C4-2B (cell line): ENCODE results near the gene FBXW12.

ENCODE experiments used
- ZFX ChIP-seq: fragments of 450-650 bp; IDR thresholded peaks from 2 replicates; pipeline ENCODE4 v1.6.1; 2017
- TF ChIP-seq, protein P1 (sequence below): fragments of 450-650 bp; conservative IDR thresholded peaks from 2 replicates; pipeline ENCODE4 v1.5.1; 2017; ENCODE audit warnings: mild to moderate bottlenecking

DNA sequence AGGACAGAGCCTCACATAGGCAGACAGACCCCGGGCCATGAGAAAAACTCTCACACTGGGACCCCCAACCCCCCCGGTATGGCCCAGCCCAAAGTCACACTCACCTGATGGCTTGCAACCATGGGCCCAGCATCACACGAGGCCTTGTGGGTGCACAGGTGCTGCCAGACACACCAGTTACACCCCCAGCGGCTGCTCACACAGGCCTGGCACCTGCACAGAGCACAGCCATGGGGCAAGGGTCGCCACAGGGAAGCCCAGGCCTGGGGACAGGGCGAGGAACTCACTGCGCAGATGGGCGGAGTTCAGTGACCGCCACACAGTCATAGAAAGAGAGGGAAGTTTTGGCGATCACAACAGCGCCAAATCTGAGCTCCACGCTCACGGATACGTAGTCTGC, 48.5 kb downstream of the FBXW12 start:
- TF ChIP-seq, protein P1, sequence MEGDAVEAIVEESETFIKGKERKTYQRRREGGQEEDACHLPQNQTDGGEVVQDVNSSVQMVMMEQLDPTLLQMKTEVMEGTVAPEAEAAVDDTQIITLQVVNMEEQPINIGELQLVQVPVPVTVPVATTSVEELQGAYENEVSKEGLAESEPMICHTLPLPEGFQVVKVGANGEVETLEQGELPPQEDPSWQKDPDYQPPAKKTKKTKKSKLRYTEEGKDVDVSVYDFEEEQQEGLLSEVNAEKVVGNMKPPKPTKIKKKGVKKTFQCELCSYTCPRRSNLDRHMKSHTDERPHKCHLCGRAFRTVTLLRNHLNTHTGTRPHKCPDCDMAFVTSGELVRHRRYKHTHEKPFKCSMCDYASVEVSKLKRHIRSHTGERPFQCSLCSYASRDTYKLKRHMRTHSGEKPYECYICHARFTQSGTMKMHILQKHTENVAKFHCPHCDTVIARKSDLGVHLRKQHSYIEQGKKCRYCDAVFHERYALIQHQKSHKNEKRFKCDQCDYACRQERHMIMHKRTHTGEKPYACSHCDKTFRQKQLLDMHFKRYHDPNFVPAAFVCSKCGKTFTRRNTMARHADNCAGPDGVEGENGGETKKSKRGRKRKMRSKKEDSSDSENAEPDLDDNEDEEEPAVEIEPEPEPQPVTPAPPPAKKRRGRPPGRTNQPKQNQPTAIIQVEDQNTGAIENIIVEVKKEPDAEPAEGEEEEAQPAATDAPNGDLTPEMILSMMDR = no peak
- no peak for TF ChIP-seq ZFX
